A549 treated with GW870086 at 1 μM for 4 hours (cell line): ENCODE data around the gene GNG10. TPM values are rescaled to one million over a fixed set of nuclear protein-coding genes. Genes with fewer than 3 reads are reported as not detected.

Experiments
- total RNA-seq: library from RNA; stranded (reverse); fragments of 200-300 nt; extraction: Qiagen RNA extraction; gene quantifications from 5 replicates; pipeline ENCODE4 v1.2.3, GENCODE V29; 2022; ENCODE audit warnings: low read depth

Gene GNG10
- total RNA-seq: 51.5 to 71.5 TPM (median 66.2 TPM) in 5 replicates

DNA sequence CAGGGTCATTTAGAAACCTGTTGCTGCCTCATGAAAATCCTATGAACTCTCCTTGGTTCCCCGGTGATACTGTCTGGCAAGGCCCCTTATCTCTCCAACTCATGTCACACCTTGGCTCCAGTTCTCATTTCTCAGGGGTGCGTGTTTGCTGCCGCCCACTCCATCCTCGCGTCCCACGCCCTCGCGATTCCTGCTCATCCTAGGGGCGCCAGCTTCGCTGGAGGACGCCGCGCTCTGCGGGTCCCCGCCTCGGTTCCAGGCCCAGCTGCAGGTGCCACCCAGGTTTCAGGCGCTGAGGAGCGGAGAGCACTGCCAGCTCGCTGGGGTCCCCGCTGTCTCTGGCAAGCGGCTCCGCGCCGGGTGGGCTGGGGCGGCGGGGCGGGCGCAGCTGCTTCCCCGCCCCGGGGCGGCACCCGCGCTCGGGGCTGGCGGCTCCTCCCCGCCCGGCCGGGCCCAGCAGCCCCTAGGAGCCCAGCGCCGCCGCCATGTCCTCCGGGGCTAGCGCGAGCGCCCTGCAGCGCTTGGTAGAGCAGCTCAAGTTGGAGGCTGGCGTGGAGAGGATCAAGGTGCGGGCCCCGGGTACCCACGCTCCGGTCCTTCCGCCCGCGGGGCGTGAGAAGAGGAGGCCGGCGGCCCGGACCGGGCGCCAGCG is at the start of gene GNG10:
Gene GNG10 (plus strand): TSS at position 456 of the 652 bp plus-strand sequence. CDS start 30 bp downstream, at position 486.

DNA sequence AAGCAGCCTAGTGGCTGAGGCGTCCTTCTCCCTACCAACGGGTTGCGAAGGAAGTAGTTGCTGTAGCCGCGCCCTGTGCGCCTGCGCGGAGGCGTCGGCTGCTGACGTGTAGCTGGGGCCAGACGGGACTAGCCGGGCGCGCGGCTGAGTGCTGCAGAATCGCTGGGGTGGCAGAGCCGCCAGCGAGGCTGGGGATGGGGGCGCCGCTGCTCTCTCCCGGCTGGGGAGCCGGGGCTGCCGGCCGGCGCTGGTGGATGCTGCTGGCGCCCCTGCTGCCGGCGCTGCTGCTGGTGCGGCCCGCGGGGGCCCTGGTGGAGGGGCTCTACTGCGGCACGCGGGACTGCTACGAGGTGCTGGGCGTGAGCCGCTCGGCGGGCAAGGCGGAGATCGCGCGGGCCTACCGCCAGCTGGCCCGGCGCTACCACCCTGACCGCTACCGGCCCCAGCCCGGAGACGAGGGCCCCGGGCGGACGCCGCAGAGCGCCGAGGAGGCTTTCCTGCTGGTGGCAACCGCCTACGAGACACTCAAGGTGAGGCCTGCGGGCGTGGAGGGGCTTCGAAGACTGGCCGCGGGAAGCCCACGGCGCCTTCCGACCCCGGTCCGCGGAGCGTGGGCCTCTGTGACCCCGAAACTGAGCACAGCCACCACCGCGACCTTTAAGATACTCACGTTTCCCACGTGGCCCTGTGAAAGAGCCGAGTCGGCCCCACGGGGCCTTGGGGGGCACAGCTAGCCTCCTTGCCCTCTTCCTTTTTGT is 30.0 kb upstream of the GNG10 start, which contains the start of gene DNAJC25:
Gene DNAJC25 (plus strand): TSS at position 121 of the 758 bp plus-strand sequence. CDS start 74 bp downstream, at position 195.

Other genes with a start within 250 kb of the GNG10 start
- gene ECPAS, start 177.2 kb upstream of the GNG10 start, total RNA-seq: 36.4 to 49.7 TPM (median 41.2 TPM) in 5 replicates
- 0.40 to 0.98 TPM (median 0.54 TPM) in 5 replicates for gene ZNF483, start 136.4 kb upstream of the GNG10 start, total RNA-seq
- gene PTGR1, start 62.0 kb upstream of the GNG10 start, total RNA-seq: 326 to 352 TPM (median 336 TPM) in 5 replicates
- gene DNAJC25, start 30.3 kb upstream of the GNG10 start, total RNA-seq: 9.9 to 10.9 TPM (median 10.6 TPM) in 5 replicates
- 0.05 TPM in 1 of 5 replicates, not detected in the others for gene SHOC1, start 133.3 kb downstream of the GNG10 start, total RNA-seq
- 17.1 to 22.7 TPM (median 19.3 TPM) in 5 replicates for gene UGCG, start 235.2 kb downstream of the GNG10 start, total RNA-seq